Nephron (organoid): ENCODE results near the gene GMDS.

ENCODE experiments used
- H3K27ac Mint-ChIP-seq, 3 experiments: 2 replicates each; pipeline ENCODE4 v1.8.0; 2020; ENCODE audit warnings: mixed read lengths in 3 of 3, mild to moderate bottlenecking in 2 of 3, moderate library complexity in 1 of 3
- H3K27me3 Mint-ChIP-seq: 2 replicates; pipeline ENCODE4 v1.8.0; 2021; ENCODE audit warnings: low read depth, mild to moderate bottlenecking, moderate library complexity, mixed read lengths
- H3K36me3 Mint-ChIP-seq: 2 replicates; pipeline ENCODE4 v1.8.0; 2020; ENCODE audit warnings: low read depth, mixed read lengths
- H3K4me1 Mint-ChIP-seq: 2 replicates; pipeline ENCODE4 v1.8.0; 2020; ENCODE audit warnings: mixed read lengths
- H3K4me3 Mint-ChIP-seq, 3 experiments: 2 replicates each; pipeline ENCODE4 v1.8.0; 2020; ENCODE audit warnings: mild to moderate bottlenecking in 3 of 3, mixed read lengths in 3 of 3, moderate library complexity in 2 of 3
- H3K9me3 Mint-ChIP-seq: 2 replicates; pipeline ENCODE4 v1.8.0; 2020; ENCODE audit warnings: mixed read lengths
- CTCF ChIP-seq, 3 experiments: fragments of 200-600 bp; sonication (generic); IDR thresholded peaks; one replicate each; pipeline ENCODE4 v1.5.0; 2021; ENCODE audit warnings: antibody characterized with exemption in 3 of 3; ENCODE audit not compliant: unreplicated experiment in 3 of 3

Gene GMDS

GRCh38 chr6:1730882-1731281, 514.5 kb downstream of the GMDS start:
- Mint-ChIP-seq H3K27ac (no peak overlapping the region), H3K4me3 (no peak overlapping the region), H3K27me3 (no peaks in the 10 kb centered on the region), H3K36me3 (peaks cover 13% of the 10 kb centered on the region), H3K9me3 (peaks cover 13% of the 10 kb centered on the region), H3K4me1 (peaks cover 9% of the 10 kb centered on the region)
- TF ChIP-seq CTCF (IDR thresholded peaks at IDR 0.05; ENCODE audit: unreplicated experiment in 3 of 3) = no peak

DNA sequence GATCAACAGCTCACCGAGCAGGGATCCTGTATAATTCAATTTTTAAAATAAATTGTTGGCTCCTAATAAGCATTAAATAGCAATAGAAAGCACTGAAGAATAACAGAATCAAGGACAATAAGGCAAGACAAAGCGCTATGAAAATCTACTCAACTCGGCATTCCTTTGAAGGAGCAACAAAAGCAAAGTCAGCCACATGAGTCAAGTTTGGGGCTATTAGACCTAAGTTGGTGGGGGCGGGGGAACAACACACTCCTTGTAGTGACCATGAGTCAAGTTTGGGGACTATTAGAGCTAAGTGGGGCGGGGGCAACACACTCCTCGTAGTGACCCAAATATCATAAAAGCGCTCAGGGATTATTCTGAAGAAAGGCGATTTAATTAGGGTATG, 515.7 kb downstream of the GMDS start:
- Mint-ChIP-seq H3K27ac (peak overlapping the region; percentile 84 to 94 (median 87)), H3K4me1 (peaks cover 9% of the 10 kb centered on the region)

DNA sequence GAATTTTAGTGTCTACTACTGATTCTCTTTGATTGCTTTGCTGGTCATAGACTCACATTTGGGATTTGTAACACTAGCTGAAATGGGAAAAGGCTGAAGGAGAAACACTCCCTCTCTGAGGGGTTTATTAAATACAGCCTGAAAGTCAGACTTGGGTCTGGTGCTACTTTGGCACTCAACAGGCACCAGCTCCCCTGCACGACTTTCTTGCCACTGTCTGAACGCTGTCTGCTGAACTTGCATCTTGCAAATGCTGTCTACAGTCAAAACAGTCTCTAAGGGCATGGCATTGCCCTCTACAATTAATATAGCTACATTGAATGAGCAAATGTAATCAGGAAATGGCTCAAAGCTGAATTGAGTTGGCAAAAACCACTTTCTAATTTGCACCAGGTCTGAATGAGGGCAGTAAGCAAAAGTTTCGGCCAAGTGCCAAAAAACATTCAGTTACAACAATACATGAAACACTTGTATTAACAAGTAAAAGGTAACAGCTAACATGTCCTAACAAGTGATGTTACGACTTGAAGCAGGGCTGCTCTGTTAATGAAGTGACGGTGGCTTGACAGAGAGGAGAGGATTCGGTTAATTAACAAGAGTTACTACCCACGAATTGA, 516.2 kb downstream of the GMDS start:
- H3K4me1 Mint-ChIP-seq = peaks cover 9% of the 10 kb centered on the region

More for the DNA sequence above, 515.7 kb downstream of the GMDS start:
- Mint-ChIP-seq H3K9me3 (peaks cover 13% of the 10 kb centered on the region), H3K36me3 (peaks cover 13% of the 10 kb centered on the region), H3K4me3 (no peak overlapping the region), H3K27me3 (peaks cover 1% of the 10 kb centered on the region)
- no peak for TF ChIP-seq CTCF (IDR thresholded peaks at IDR 0.05; ENCODE audit: unreplicated experiment in 3 of 3)

DNA sequence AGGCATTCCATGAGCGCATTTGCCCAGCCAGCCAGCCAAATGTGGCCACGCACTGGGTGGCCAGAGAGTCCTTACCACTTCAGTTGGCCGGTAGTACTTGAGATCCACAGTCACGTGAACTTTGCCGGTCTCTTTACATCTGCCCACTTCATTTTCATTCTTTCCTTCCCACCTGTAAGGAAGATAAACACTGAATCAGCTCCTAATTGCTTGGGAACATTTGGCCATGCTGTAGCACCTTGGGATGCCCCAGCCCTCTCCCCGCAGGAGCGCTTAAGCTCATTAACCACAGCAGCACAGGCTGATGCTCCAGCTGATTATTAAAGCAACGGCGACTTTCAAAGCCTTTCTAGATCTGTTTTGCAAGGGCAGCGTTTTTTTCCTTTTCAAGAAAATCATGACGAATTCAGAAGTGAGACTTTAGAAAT, 519.0 kb downstream of the GMDS start:
- H3K9me3 Mint-ChIP-seq = peaks cover 13% of the 10 kb centered on the region
- TF ChIP-seq CTCF (IDR thresholded peaks at IDR 0.05; ENCODE audit: unreplicated experiment in 3 of 3) = no peak

More for the DNA sequence above, 516.2 kb downstream of the GMDS start:
- Mint-ChIP-seq H3K27ac (peak overlapping the region; percentile 84 to 94 (median 87)), H3K36me3 (peaks cover 13% of the 10 kb centered on the region), H3K9me3 (peaks cover 13% of the 10 kb centered on the region), H3K27me3 (peaks cover 4% of the 10 kb centered on the region), H3K4me3 (peak overlapping the region in 1 of 3 experiments; percentile 2)
- no peak for TF ChIP-seq CTCF (IDR thresholded peaks at IDR 0.05; ENCODE audit: unreplicated experiment in 3 of 3)

DNA sequence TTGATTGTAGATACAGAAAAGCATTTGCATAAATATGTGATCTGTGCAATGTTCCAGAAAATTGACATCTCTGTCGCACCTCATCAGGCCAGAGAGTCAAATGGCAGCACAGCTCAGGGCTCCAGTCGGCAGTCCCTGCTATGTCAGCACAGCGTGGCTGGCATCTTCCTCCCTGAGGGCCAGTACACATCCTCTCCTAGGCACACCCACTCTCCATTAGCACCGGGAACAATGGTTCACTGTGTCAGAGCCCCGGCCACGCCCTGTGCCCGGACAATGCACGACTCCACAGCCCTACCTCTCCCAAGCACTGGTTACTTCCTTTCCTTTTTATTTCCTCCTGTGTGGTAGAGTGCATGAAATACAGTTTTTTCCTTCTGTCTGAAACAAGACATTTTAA, 520.8 kb downstream of the GMDS start:
- TF ChIP-seq CTCF (IDR thresholded peaks at IDR 0.05; ENCODE audit: unreplicated experiment in 3 of 3) = no peak
- Mint-ChIP-seq H3K27ac (no peak overlapping the region), H3K9me3 (peaks cover under 1% of the 10 kb centered on the region)

More for the DNA sequence above, 519.0 kb downstream of the GMDS start:
- Mint-ChIP-seq H3K27me3 (peaks cover 4% of the 10 kb centered on the region), H3K4me1 (peaks cover 14% of the 10 kb centered on the region), H3K36me3 (peaks cover 13% of the 10 kb centered on the region), H3K4me3 (no peak overlapping the region), H3K27ac (no peak overlapping the region)

GRCh38 chr6:1724124-1724523, 521.3 kb downstream of the GMDS start:
- TF ChIP-seq CTCF (IDR thresholded peaks at IDR 0.05; ENCODE audit: unreplicated experiment in 3 of 3) = no peak
- H3K27me3 Mint-ChIP-seq = peaks cover 4% of the 10 kb centered on the region
- no peak overlapping the region for H3K27ac Mint-ChIP-seq
- peaks cover 25% of the 10 kb centered on the region for H3K4me1 Mint-ChIP-seq
- H3K4me3 Mint-ChIP-seq = no peak overlapping the region
- H3K9me3 Mint-ChIP-seq = no peaks in the 10 kb centered on the region
- no peaks in the 10 kb centered on the region for H3K36me3 Mint-ChIP-seq

More for the DNA sequence above, 520.8 kb downstream of the GMDS start:
- Mint-ChIP-seq H3K27me3 (peaks cover 4% of the 10 kb centered on the region), H3K4me1 (peaks cover 29% of the 10 kb centered on the region), H3K4me3 (no peak overlapping the region), H3K36me3 (peaks cover under 1% of the 10 kb centered on the region)
